Breast epithelium (tissue), 4 donors: ENCODE results near the gene ZFX. TPM values are rescaled to one million over a fixed set of nuclear protein-coding genes. Genes with fewer than 3 reads are reported as not detected.

ENCODE experiments used
- DNase-seq, 2 donors: peaks; one replicate each; pipeline ENCODE4 v3.0.0-alpha.2; 2019; ENCODE audit warnings: low spot score in 2 of 2
- H3K27ac ChIP-seq, 2 donors: fragments of 200-600 bp; sonication (generic) in 1 of 2; one replicate each; pipeline ENCODE4 v1.5.1; 2016 to 2019; ENCODE audit warnings: mild to moderate bottlenecking in 1 of 2
- H3K27me3 ChIP-seq, 2 donors: fragments of 200-600 bp; sonication (generic) in 1 of 2; one replicate each; pipeline versions ENCODE4 v1.5.1 to v1.6.0; 2017 to 2019; ENCODE audit warnings: control low read depth in 1 of 2, mild to moderate bottlenecking in 1 of 2
- H3K36me3 ChIP-seq: fragments of 200-600 bp; one replicate; pipeline ENCODE4 v1.5.1; 2019
- H3K4me1 ChIP-seq, 2 donors: fragments of 200-600 bp; sonication (generic); one replicate each; pipeline ENCODE4 v1.5.1; 2016 to 2019; ENCODE audit warnings: control low read depth in 1 of 2
- H3K4me3 ChIP-seq, 3 donors: fragments of 200-600 bp; sonication (generic); 1 replicate in 2 of 3; 2 replicates in 1 of 3; pipeline ENCODE4 v1.5.1; 2016 to 2019; ENCODE audit warnings: mild to moderate bottlenecking in 3 of 3, moderate library complexity in 2 of 3
- H3K9me3 ChIP-seq, 2 donors: fragments of 200-600 bp; sonication (generic) in 1 of 2; one replicate each; pipeline ENCODE4 v1.5.1; 2016 to 2019; ENCODE audit warnings: control low read depth in 1 of 2
- CTCF ChIP-seq, 3 donors: fragments of 450-650 bp; IDR thresholded peaks; one replicate each; pipeline ENCODE4 v1.5.1; 2016 to 2017; ENCODE audit warnings: antibody characterized with exemption in 3 of 3, mild to moderate bottlenecking in 3 of 3, moderate library complexity in 3 of 3
- POLR2A ChIP-seq: fragments of 450-650 bp; IDR thresholded peaks from one replicate; pipeline ENCODE4 v1.6.1; 2016; ENCODE audit warnings: antibody characterized with exemption, mild to moderate bottlenecking, moderate library complexity
- POLR2AphosphoS5 ChIP-seq, 3 donors: sonication (generic); formaldehyde crosslinking; IDR thresholded peaks; one replicate each; pipeline ENCODE4 v1.6.1; 2017; ENCODE audit warnings: antibody characterized with exemption in 3 of 3
- intact Hi-C: fragments of 100-400 bp; cut with DNase I; formaldehyde crosslinking; loops from one replicate; pipeline ENCODE4 v1.15.1; 2023; ENCODE audit warnings: low total_unique reads
- total RNA-seq, 3 donors: library from RNA; depleted of rRNA; stranded (reverse); fragments of >200 nt; gene quantifications; one replicate each; pipeline ENCODE4 v1.1.0, GENCODE V29; 2016

The ZFX gene
- total RNA-seq, 3 donors from 2014 or later, result 46.9 to 88.4 (median 67.5) TPM

DNA sequence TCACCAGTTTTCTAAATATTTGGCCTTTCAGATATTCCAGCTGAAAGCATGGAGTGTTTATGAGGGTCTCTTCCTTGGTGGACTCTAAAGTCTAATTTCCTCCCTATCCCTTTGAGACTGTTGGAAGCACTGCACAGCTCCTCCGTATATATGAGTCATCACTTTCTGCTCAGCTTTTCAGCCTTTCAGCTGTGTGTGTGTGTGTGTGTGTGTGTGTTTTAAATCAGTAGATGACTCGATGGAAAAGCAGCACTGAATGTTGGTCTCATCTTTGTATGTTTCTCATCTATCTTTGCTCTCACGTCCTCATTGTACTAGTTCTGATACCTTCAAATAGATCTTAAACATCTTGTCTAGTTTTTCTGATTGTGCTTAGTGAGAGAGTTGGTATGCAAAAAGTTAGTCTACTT lies 81.6 kb downstream of the ZFX start:
- no peaks in the 10 kb centered on the region for H3K36me3 ChIP-seq
- no peaks in the 10 kb centered on the region for H3K27me3 ChIP-seq
- H3K9me3 ChIP-seq, result peaks cover 0 to 4% of the 10 kb centered on the region in 2 donors
- no peak overlapping the region for H3K27ac ChIP-seq
- DNase-seq, result no peak
- H3K4me3 ChIP-seq, result no peak overlapping the region
- H3K4me1 ChIP-seq, result no peaks in the 10 kb centered on the region
- intact Hi-C loops, result loop anchor here (10.0 kb wide), 1 partner anchor 876 kb away; no protein-coding TSS in a partner anchor
- TF ChIP-seq POLR2A, result no peak

DNA sequence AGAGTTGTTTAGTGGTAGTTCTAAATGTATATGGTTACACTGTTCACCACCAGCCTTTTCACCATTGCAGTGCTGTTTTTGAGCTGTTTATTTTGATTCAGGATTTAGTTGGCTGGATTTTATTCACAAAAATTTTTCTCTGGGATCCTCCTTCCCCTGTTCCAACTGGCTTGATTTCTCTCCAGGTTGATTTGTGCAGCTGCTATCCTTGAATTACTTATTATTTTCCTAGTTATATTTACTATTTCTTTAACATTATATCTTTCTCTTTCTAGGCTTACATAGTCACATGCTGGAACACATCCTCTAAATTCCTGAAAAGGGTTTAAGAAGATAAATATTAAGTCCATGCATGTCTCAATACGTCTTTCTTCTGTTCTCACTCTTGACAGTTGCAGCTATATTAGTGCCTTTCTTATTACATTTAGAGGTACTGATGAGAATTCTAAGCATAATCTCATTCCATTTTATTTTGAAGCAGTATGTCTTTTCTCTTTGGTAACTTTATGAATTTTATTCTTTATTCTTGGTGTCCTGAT lies 82.2 kb downstream of the ZFX start:
- Histone ChIP-seq H3K9me3 (no peaks in the 10 kb centered on the region), H3K4me3 (no peak overlapping the region), H3K4me1 (no peaks in the 10 kb centered on the region), H3K27me3 (no peaks in the 10 kb centered on the region), H3K27ac (no peak overlapping the region), H3K36me3 (no peaks in the 10 kb centered on the region)
- no peak for DNase-seq
- intact Hi-C loops, result loop anchor here (10.0 kb wide), 1 partner anchor 877 kb away; no protein-coding TSS in a partner anchor
- no peak for TF ChIP-seq POLR2AphosphoS5 (IDR thresholded peaks at IDR 0.05)
- TF ChIP-seq CTCF (IDR thresholded peaks at IDR 0.05), result no peak
- no peak for TF ChIP-seq POLR2A

GRCh38 chrX:24232796-24233195 lies 83.3 kb downstream of the ZFX start:
- no peak for DNase-seq
- no peaks in the 10 kb centered on the region for H3K9me3 ChIP-seq
- no peaks in the 10 kb centered on the region for H3K27me3 ChIP-seq
- H3K4me1 ChIP-seq, result no peaks in the 10 kb centered on the region
- TF ChIP-seq POLR2AphosphoS5 (IDR thresholded peaks at IDR 0.05) (no peak), CTCF (IDR thresholded peaks at IDR 0.05) (no peak), POLR2A (no peak)
- intact Hi-C loops, result loop anchor here (10.0 kb wide), 1 partner anchor 878 kb away; no protein-coding TSS in a partner anchor
- no peaks in the 10 kb centered on the region for H3K36me3 ChIP-seq
- no peak overlapping the region for H3K27ac ChIP-seq
- no peak overlapping the region for H3K4me3 ChIP-seq

DNA sequence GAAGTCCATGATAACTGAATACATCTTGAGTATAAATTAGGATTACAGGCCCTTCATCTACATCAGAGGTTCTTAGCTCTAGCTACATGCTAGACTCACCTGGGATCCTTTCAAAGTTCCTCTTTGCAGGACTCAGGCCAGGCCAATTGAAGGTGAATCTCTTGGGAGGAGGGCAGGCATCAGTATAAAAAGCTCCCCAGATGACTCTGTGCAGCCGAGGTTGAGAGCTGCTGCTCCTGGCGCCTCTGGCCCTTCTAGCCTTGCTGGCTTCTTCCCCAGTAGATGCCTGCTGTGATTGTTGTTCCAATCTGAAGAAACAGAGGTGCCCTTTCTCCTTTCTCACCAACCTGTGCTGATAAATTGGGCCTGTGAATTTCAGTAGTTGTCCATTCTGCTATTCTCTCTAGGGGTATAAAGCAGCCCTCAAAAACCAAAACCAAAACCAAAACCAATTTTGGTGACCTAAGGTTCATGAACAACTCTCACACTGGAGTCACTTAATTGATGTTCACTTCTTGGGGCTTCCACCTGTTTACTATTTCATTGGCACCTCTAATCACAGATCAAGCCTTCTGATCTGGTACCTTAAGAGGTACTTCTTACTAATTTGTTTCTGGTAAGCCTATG lies 85.7 kb downstream of the ZFX start:
- intact Hi-C loops, result loop anchor here (10.0 kb wide), 1 partner anchor 880 kb away; no protein-coding TSS in a partner anchor
- Histone ChIP-seq H3K27ac (no peak overlapping the region), H3K4me3 (no peak overlapping the region), H3K36me3 (no peaks in the 10 kb centered on the region), H3K27me3 (peaks cover 0 to 6% of the 10 kb centered on the region in 2 donors), H3K9me3 (no peaks in the 10 kb centered on the region), H3K4me1 (no peaks in the 10 kb centered on the region)
- TF ChIP-seq POLR2A (no peak), POLR2AphosphoS5 (IDR thresholded peaks at IDR 0.05) (no peak), CTCF (IDR thresholded peaks at IDR 0.05) (no peak)
- no peak for DNase-seq

DNA sequence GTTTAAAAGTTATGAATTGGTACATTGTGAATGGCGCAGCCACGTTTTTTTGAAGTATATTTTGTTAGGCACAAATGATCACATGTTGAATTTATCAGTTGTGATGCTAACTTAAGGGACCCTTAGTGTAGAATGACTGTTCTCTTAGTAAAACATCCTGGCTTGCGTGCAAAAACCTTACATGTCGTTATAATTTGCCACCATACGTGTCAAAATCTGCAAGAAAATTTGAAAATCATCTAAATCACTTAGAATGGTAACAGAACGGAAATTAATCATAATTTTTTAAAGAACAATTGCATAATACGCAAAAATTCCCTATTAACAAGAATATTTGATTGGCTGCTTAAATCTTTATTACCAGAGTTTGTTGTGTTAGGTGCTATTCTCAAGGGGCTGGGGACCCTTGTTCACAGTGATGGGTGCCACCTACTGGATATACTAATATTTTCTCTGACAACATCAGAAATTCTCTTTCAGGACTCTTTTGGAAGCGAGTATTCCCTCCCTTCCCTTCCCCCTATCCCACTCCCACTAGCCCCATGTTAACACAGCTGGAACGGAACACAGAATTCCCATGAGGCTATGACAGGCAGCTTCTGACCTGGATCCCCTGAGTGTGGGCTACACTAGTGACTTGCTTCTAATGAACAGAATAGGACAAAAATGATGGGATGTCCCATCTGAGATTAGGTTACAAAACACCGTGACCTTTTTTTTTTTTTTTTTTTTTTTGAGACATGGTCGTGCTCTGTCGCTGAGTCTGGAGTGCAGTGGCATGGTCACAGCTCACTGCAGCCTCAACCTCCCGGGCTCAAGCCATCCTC lies 92.5 kb downstream of the ZFX start:
- no peak overlapping the region for H3K4me3 ChIP-seq
- TF ChIP-seq POLR2AphosphoS5 (IDR thresholded peaks at IDR 0.05), result no peak
- TF ChIP-seq POLR2A, result no peak
- TF ChIP-seq CTCF (IDR thresholded peaks at IDR 0.05), result peak in 2 of 3 donors; percentile 17 to 18
- intact Hi-C loops, result no loop called here

More for the DNA sequence above, 92.5 kb downstream of the ZFX start:
- Histone ChIP-seq H3K9me3 (no peaks in the 10 kb centered on the region), H3K4me1 (no peaks in the 10 kb centered on the region), H3K36me3 (no peaks in the 10 kb centered on the region), H3K27me3 (peaks cover 0 to 14% of the 10 kb centered on the region in 2 donors), H3K27ac (no peak overlapping the region)
- no peak for DNase-seq
